Smooth muscle cell (in vitro differentiated cells): Measurements from ENCODE around the gene THSD8. TPM values are rescaled to one million over a fixed set of nuclear protein-coding genes. Genes with fewer than 3 reads are reported as not detected.
A peak's percentile ranks its signal among the peaks of the same experiment; 100 is the strongest.

Experiments used
- DNase-seq: peaks from one replicate; lab custom pipeline; 2025; ENCODE audit not compliant: unreplicated experiment; lab: John Stamatoyannopoulos, UW
- H2AFZ ChIP-seq: fragments of 200-600 bp; sonication (generic); 2 replicates; pipeline ENCODE4 v1.6.0; 2016; ENCODE audit warnings: antibody characterized with exemption, low read depth, mild to moderate bottlenecking
- H3F3A ChIP-seq: fragments of 200-600 bp; sonication (generic); 2 replicates; pipeline ENCODE4 v1.6.0; 2017; ENCODE audit warnings: antibody characterized with exemption, low read depth
- H3K27ac ChIP-seq: fragments of 200-600 bp; sonication (generic); 2 replicates; pipeline ENCODE4 v1.5.1; 2016; ENCODE audit warnings: low read depth, mild to moderate bottlenecking
- H3K27me3 ChIP-seq: fragments of 200-600 bp; sonication (generic); 2 replicates; pipeline ENCODE4 v1.6.1; 2016; ENCODE audit warnings: low read depth, mild to moderate bottlenecking
- H3K36me3 ChIP-seq: fragments of 200-600 bp; sonication (generic); 2 replicates; pipeline ENCODE4 v1.5.1; 2016; ENCODE audit warnings: low read depth
- H3K4me1 ChIP-seq: fragments of 200-600 bp; sonication (generic); 2 replicates; pipeline ENCODE4 v1.5.1; 2016; ENCODE audit warnings: low read depth
- H3K4me2 ChIP-seq: fragments of 200-600 bp; sonication (generic); 2 replicates; pipeline ENCODE4 v1.6.0; 2016; ENCODE audit warnings: mild to moderate bottlenecking
- H3K4me3 ChIP-seq: fragments of 200-600 bp; sonication (generic); 2 replicates; pipeline ENCODE4 v1.5.1; 2016; ENCODE audit warnings: mild to moderate bottlenecking
- H3K79me2 ChIP-seq: fragments of 200-600 bp; sonication (generic); 2 replicates; pipeline ENCODE4 v1.6.0; 2016; ENCODE audit warnings: low read depth, mild to moderate bottlenecking
- H3K9ac ChIP-seq: fragments of 200-600 bp; sonication (generic); 2 replicates; pipeline ENCODE4 v1.6.0; 2016; ENCODE audit warnings: low read depth
- H3K9me3 ChIP-seq: fragments of 200-600 bp; sonication (generic); replicated peaks from 2 replicates; pipeline ENCODE4 v1.5.1; 2016; ENCODE audit warnings: low read depth
- H4K20me1 ChIP-seq: fragments of 200-600 bp; sonication (generic); 2 replicates; pipeline ENCODE4 v1.6.0; 2016; ENCODE audit warnings: low read depth
- CTCF ChIP-seq: fragments of 200-600 bp; sonication (generic); IDR thresholded peaks from 2 replicates; pipeline ENCODE4 v1.5.1; 2017; ENCODE audit warnings: borderline replicate concordance, mild to moderate bottlenecking, antibody characterized with exemption; ENCODE audit not compliant: insufficient read depth, poor library complexity, severe bottlenecking
- WGBS: methylation state at CpG from one replicate; pipeline ENCODE4 v1.1.7; 2016; ENCODE audit warnings: low lambda C conversion rate; 5-methylcytosine and 5-hydroxymethylcytosine counted together
- polyA plus RNA-seq: library from polyadenylated mRNA; unstranded; fragments of >200 nt; fragmentation: Nextera tagmentation; extraction: Ambion mirVana; gene quantifications from 2 replicates; pipeline ENCODE4 v1.2.1, GENCODE V29; 2016
- total RNA-seq: library from RNA; depleted of rRNA; stranded (reverse); fragments of >200 nt; gene quantifications from 2 replicates; pipeline ENCODE4 v1.2.3, GENCODE V29; 2014

The THSD8 gene
- total and polyA plus RNA-seq, 2 experiments from 2014 or later = 8.0 TPM; not detected in 1

- no peaks in the 10 kb centered on the region for H4K20me1 ChIP-seq
- peak overlapping the region; percentile 92 for H3K4me2 ChIP-seq
- TF ChIP-seq CTCF = no peak
- 50% methylated on average over 13 of the region's 18 CpGs for WGBS
- DNase-seq = no peak
- H3K27me3 ChIP-seq = no peaks in the 10 kb centered on the region
- H3F3A ChIP-seq = peaks cover 48% of the 10 kb centered on the region
- no peak overlapping the region for H2AFZ ChIP-seq
- peak overlapping the region; percentile 91 for H3K9ac ChIP-seq
- H3K27ac ChIP-seq = peak overlapping the region; percentile 96
- no peaks in the 10 kb centered on the region for H3K9me3 ChIP-seq
- H3K4me3 ChIP-seq = no peak overlapping the region
- no peaks in the 10 kb centered on the region for H3K79me2 ChIP-seq
- no peaks in the 10 kb centered on the region for H3K36me3 ChIP-seq
- peaks cover 38% of the 10 kb centered on the region for H3K4me1 ChIP-seq
These were observed 15.6 kb upstream of the THSD8 start for GRCh38 chr19:12786141-12786870.

DNA sequence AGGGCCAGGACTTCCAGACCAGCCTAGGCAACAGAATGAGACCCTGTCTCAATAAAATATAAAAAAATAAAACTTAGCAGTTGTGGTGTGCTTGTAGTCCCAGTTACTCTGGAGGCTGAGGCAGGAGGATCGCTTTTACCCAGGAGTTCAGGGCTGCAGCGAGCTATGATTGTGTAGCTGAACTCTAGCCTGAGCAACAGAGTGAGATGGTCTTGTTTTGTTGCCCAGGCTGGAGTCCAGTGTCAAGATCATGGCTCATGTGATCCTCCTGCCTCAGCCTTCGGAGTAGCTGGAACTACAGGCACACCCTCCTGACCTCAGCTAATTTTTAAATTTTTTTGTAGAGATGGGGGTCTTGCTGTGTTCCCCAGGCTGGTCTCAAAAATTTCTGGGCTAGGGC lies 14.9 kb upstream of the THSD8 start:
- Histone ChIP-seq H3K27me3 (no peaks in the 10 kb centered on the region), H3F3A (peaks cover 51% of the 10 kb centered on the region), H4K20me1 (peaks cover 6% of the 10 kb centered on the region), H3K79me2 (peaks cover 6% of the 10 kb centered on the region), H3K4me3 (no peak overlapping the region), H3K4me2 (no peak overlapping the region), H3K27ac (peak overlapping the region; percentile 96), H3K4me1 (peaks cover 38% of the 10 kb centered on the region), H3K9ac (no peak overlapping the region), H3K9me3 (no peaks in the 10 kb centered on the region), H2AFZ (no peak overlapping the region), H3K36me3 (no peaks in the 10 kb centered on the region)
- TF ChIP-seq CTCF = no peak
- no peak for DNase-seq
- 86% methylated on average over 3 of the region's 3 CpGs for WGBS

DNA sequence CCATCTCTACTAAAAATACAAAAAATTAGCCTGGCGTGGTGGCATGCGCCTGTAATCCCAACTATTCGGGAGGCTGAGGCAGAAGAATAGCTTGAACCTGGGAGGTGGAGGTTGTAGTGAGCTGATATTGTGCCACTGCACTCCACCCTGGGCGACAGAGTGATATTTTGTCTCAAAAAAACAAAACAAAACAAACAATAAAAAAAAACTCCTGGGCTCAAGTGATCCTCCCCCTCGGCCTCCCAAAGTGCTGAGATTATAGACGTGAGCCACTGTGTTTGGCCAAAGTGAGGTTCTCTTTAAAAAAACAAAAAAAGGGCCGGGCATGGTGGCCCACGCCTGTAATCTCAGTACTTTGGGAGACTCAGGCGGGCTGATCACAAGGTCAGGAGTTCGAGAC lies 14.4 kb upstream of the THSD8 start:
- Histone ChIP-seq H3K36me3 (no peaks in the 10 kb centered on the region), H3K9ac (no peak overlapping the region), H3F3A (peaks cover 54% of the 10 kb centered on the region), H3K9me3 (no peaks in the 10 kb centered on the region), H3K4me2 (peak overlapping the region; percentile 89), H3K4me3 (no peak overlapping the region), H2AFZ (no peak overlapping the region), H3K27ac (peak overlapping the region; percentile 96), H4K20me1 (peaks cover 11% of the 10 kb centered on the region), H3K27me3 (no peaks in the 10 kb centered on the region), H3K4me1 (peaks cover 38% of the 10 kb centered on the region), H3K79me2 (peaks cover 11% of the 10 kb centered on the region)
- TF ChIP-seq CTCF = no peak
- WGBS = 56% methylated on average over 10 of the region's 10 CpGs
- DNase-seq = no peak

GRCh38 chr19:12788042-12788681 lies 13.7 kb upstream of the THSD8 start:
- 33% methylated on average over 4 of the region's 4 CpGs for WGBS
- Histone ChIP-seq H3K4me2 (peak overlapping the region; percentile 89), H4K20me1 (peaks cover 18% of the 10 kb centered on the region), H3K79me2 (peaks cover 18% of the 10 kb centered on the region), H3K27me3 (no peaks in the 10 kb centered on the region), H3K4me3 (peak overlapping the region; percentile 98), H2AFZ (no peak overlapping the region), H3K9me3 (no peaks in the 10 kb centered on the region), H3K27ac (peak overlapping the region; percentile 96), H3K9ac (peak overlapping the region; percentile 86), H3F3A (peaks cover 61% of the 10 kb centered on the region), H3K4me1 (peaks cover 35% of the 10 kb centered on the region), H3K36me3 (no peaks in the 10 kb centered on the region)
- DNase-seq = no peak
- no peak for TF ChIP-seq CTCF
